ENCODE measurements around the gene TOP3B.

Gene TOP3B

DNA sequence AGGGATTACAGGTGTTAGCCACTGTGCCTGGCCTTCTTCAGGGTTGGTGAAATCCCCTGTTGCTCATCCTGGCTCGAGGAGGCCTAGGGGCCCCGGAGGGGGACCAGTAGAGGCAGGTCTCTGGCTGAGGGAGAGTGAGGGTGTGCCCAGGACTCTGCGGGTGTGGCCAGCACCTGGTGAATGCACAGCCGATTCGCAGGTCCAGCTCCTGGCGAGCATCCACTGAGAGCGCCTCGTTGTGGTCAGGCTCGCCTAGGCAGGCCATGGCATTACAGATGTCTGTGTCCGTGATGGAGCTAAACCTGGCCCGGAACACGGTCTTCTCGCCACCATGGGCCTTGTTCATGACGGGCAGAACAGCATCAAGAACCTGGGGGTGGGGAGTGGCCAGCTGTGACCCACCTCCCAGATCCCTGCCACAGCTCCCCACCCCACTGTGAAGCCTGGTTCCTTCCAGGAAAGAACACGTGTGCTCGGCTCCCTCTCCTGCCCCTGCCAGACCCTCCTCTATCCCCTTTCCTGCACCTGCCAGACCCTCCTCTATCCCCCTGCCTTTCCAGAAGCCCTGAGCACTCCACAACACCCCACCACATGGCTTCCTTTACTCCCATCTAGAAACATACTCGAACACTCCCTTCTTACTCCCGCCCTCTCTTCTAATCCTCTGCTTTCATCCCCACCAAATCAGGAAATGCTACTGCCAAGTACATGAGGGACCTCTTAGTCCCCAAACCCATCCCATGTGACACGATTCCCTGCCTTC, 12.4 kb downstream of the TOP3B start:
- no peaks in the 10 kb centered on the region for H3K9me3 ChIP-seq (ENCODE audit: low read length)
- peaks cover 90% of the 10 kb centered on the region for H3K36me3 ChIP-seq (ENCODE audit: insufficient read depth, low read length)
- H2AFZ ChIP-seq (ENCODE audit: low read depth, low read length): no peak overlapping the region
- H3K27me3 ChIP-seq (ENCODE audit: insufficient read depth, low read length): no peaks in the 10 kb centered on the region
- no peak overlapping the region for H3K4me3 ChIP-seq (ENCODE audit: low read length)
- no peaks in the 10 kb centered on the region for H3K4me1 ChIP-seq (ENCODE audit: insufficient read depth, low read length)

DNA sequence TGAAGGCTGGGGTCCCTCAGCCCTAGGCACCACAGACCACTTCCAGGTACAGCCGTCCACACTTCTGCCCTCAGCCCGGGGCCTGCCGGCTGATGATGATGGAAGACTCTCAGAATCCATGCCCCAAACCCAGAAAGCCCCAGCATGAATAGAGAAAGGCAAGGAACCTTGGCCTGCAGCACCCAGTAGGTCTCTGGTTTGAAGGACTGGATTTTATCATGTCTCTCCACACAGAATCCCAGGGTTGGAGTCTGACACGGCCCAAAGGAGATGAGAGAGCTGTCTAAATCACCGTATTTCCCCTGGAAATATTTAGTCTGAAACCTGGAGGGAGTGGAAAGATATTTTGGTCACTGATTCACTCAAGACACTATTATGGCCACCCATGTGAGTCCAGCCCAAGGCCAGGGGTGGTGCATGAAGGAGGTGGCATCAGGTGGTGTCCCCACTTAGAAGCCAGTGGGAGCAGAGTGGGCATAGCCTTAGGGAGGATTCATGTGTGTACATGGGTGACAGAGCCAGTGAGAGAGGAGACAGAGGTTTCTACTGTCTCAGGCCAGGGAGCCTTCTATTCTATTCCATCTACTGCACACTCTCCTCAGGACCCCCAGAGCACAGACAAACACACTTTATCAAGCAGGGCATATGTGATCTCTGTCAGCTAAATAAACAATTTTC, 14.0 kb downstream of the TOP3B start:
- no peaks in the 10 kb centered on the region for H3K4me1 ChIP-seq (ENCODE audit: insufficient read depth, low read length)

DNA sequence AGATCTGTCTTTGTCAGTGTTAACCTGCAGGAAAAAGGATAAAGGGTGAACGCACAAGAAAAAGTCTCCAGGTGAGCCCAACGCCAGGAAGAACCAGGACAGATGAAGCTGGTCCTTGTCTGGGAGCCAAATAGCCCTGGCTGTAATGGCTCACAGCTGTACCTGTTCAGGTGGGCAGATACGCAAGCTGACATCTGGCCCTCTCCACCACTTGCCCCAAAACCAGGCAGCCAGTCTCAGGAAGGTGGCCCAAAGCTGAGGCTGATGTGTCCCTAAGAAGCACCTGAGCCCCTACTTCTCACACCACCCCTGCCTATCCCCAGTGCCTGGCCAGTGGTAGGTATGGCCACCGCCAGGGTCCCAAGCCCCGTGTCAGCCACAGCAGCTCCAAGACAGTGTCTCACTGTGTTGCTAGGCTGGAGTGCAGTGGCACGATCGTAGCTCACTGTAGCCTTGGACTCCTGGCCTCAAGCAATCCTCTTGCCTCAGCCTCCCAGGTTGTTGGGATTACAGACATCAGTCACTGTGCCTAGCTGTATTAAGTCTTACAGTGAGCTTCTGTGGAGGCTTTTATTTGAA, 14.8 kb downstream of the TOP3B start:
- H3K9me3 ChIP-seq (ENCODE audit: low read length): no peaks in the 10 kb centered on the region
- peaks cover 89% of the 10 kb centered on the region for H3K36me3 ChIP-seq (ENCODE audit: insufficient read depth, low read length)
- H3K4me3 ChIP-seq (ENCODE audit: low read length): no peak overlapping the region
- H3K27me3 ChIP-seq (ENCODE audit: insufficient read depth, low read length): no peaks in the 10 kb centered on the region
- H2AFZ ChIP-seq (ENCODE audit: low read depth, low read length): no peak overlapping the region
- no peaks in the 10 kb centered on the region for H3K4me1 ChIP-seq (ENCODE audit: insufficient read depth, low read length)

More for the DNA sequence above, 14.0 kb downstream of the TOP3B start:
- H3K9me3 ChIP-seq (ENCODE audit: low read length): no peaks in the 10 kb centered on the region
- H2AFZ ChIP-seq (ENCODE audit: low read depth, low read length): no peak overlapping the region
- peaks cover 90% of the 10 kb centered on the region for H3K36me3 ChIP-seq (ENCODE audit: insufficient read depth, low read length)
- H3K4me3 ChIP-seq (ENCODE audit: low read length): no peak overlapping the region
- no peaks in the 10 kb centered on the region for H3K27me3 ChIP-seq (ENCODE audit: insufficient read depth, low read length)

DNA sequence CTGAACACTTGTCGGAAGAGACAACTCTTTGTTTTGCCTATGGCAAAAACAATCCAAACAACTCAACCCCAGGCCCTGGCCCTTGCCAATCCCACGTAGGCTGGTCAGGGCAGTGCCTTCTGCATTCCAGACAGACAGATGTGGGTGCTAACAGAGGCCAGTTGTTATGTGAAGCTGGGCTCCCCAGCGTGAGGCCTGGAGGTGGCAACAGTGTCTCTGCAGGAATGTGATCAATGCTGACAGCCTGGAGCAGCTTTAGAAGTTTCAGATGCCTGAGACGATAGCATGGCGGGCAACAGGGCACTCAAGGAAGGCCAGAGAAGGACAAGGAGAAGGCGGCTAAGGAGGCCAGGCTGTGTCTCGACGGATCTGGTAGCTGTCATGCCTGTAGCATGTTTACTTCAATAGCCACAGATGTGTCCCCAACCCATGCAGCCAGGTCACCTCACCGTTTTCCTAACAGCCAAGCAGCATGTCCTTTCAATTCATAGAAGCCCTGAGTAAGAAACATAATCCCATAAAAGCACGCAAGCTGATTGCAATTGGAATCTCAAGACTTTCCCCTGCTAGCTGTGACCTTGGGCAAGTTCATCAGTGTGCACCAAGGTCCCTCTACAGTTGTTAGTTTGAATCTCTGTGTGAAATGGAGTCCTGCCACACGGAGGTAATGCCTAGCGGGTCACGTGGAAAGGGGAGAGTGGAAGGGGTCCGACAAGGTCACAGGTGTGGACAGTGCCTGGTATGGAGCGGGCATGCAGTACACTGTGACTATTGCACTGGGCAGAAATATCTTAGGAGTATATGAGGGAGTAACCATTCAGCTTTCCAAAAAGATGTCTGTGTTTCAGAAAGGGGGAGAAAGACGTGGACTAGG, 15.7 kb downstream of the TOP3B start:
- Histone ChIP-seq H3K36me3 (ENCODE audit: insufficient read depth, low read length) (peaks cover 89% of the 10 kb centered on the region), H3K4me1 (ENCODE audit: insufficient read depth, low read length) (no peaks in the 10 kb centered on the region), H2AFZ (ENCODE audit: low read depth, low read length) (no peak overlapping the region), H3K9me3 (ENCODE audit: low read length) (no peaks in the 10 kb centered on the region), H3K27me3 (ENCODE audit: insufficient read depth, low read length) (no peaks in the 10 kb centered on the region), H3K4me3 (ENCODE audit: low read length) (no peak overlapping the region)

- Histone ChIP-seq H3K9me3 (ENCODE audit: low read length) (no peaks in the 10 kb centered on the region), H3K36me3 (ENCODE audit: insufficient read depth, low read length) (peaks cover 89% of the 10 kb centered on the region), H2AFZ (ENCODE audit: low read depth, low read length) (no peak overlapping the region), H3K4me3 (ENCODE audit: low read length) (no peak overlapping the region), H3K27me3 (ENCODE audit: insufficient read depth, low read length) (no peaks in the 10 kb centered on the region), H3K4me1 (ENCODE audit: insufficient read depth, low read length) (no peaks in the 10 kb centered on the region)
These were observed 16.8 kb downstream of the TOP3B start for GRCh38 chr22:21965762-21966288.

DNA sequence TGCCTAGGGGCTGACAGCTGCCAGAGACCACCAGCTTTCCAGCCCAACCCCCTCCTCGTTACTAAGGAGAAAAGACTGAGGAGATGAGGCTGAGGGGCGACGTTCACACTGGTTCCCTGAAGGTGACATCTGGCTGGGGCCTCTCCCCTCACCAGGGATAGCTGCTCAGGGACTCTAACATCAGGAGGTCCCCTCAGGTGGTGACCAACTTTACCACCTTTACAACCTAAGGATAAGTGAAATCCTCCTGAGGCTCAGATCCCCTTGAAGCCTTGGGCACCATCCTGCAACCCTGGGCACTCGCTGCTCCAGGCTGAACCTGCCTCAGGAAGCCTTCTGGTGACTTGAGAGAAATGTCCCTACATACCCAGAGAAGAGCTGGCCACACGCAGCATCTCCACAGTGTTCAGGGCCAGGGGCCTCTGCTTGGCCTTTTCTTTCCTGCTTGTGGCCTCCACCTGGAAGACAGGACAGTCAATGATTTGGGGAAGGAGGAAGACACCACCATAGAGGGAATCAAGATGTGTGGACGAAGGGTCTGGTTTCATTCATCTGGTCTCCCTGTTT, 17.6 kb downstream of the TOP3B start:
- H2AFZ ChIP-seq (ENCODE audit: low read depth, low read length): no peak overlapping the region
- no peaks in the 10 kb centered on the region for H3K27me3 ChIP-seq (ENCODE audit: insufficient read depth, low read length)
- no peak overlapping the region for H3K4me3 ChIP-seq (ENCODE audit: low read length)
- H3K36me3 ChIP-seq (ENCODE audit: insufficient read depth, low read length): peaks cover 84% of the 10 kb centered on the region
- H3K4me1 ChIP-seq (ENCODE audit: insufficient read depth, low read length): no peaks in the 10 kb centered on the region
- H3K9me3 ChIP-seq (ENCODE audit: low read length): no peaks in the 10 kb centered on the region

DNA sequence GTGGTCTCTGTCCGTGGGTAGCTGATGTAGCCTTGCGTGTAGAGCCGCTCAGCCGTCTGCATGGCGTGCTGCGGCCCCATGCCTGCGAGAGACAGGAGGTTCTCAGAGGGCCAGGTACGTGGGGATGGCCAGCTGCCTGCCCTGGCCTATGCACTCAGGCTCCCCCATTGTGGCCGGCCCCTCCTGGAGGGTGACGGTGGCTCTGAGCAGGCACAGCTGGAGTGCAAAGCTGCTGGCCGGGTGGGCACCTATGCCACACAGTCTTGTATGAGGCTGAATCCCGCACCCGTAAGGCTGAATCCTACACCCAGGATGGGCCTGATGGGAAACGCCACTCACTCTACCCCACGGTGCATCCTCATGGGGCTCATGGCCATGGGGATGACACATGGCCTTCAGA, 18.4 kb downstream of the TOP3B start:
- H3K4me3 ChIP-seq (ENCODE audit: low read length): no peak overlapping the region
- no peaks in the 10 kb centered on the region for H3K27me3 ChIP-seq (ENCODE audit: insufficient read depth, low read length)
- H2AFZ ChIP-seq (ENCODE audit: low read depth, low read length): no peak overlapping the region
- H3K4me1 ChIP-seq (ENCODE audit: insufficient read depth, low read length): no peaks in the 10 kb centered on the region
- peaks cover 88% of the 10 kb centered on the region for H3K36me3 ChIP-seq (ENCODE audit: insufficient read depth, low read length)
- H3K9me3 ChIP-seq (ENCODE audit: low read length): no peaks in the 10 kb centered on the region

DNA sequence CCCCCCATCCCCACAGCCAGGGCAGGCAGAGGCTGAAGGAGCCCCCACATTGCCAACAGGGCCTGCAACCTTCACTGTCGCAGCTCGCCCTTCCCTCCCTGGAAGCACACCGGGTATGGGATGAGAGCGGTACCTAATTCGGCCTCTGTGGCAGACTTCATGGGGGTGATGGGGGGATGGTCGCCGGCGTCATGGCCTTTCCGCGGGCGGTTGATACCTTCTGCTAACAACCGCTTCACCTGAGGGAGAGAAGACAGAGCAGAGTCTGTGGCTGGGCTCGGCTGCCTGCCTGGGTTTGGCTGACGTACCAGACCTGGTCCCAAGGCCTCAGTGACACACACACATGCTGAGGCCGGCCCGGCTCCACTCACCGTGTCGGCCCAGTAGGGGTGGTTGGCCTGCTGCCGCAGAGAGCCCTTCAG, 18.8 kb downstream of the TOP3B start:
- Histone ChIP-seq H3K9me3 (ENCODE audit: low read length) (no peaks in the 10 kb centered on the region), H3K4me1 (ENCODE audit: insufficient read depth, low read length) (no peaks in the 10 kb centered on the region), H2AFZ (ENCODE audit: low read depth, low read length) (no peak overlapping the region), H3K27me3 (ENCODE audit: insufficient read depth, low read length) (no peaks in the 10 kb centered on the region), H3K4me3 (ENCODE audit: low read length) (no peak overlapping the region), H3K36me3 (ENCODE audit: insufficient read depth, low read length) (peaks cover 89% of the 10 kb centered on the region)

- H3K27me3 ChIP-seq (ENCODE audit: insufficient read depth, low read length): no peaks in the 10 kb centered on the region
- H3K9me3 ChIP-seq (ENCODE audit: low read length): no peaks in the 10 kb centered on the region
- no peaks in the 10 kb centered on the region for H3K4me1 ChIP-seq (ENCODE audit: insufficient read depth, low read length)
- H2AFZ ChIP-seq (ENCODE audit: low read depth, low read length): no peak overlapping the region
- no peak overlapping the region for H3K4me3 ChIP-seq (ENCODE audit: low read length)
- H3K36me3 ChIP-seq (ENCODE audit: insufficient read depth, low read length): peaks cover 89% of the 10 kb centered on the region
These were observed 19.3 kb downstream of the TOP3B start for GRCh38 chr22:21963286-21963685.

- Histone ChIP-seq H3K4me1 (ENCODE audit: insufficient read depth, low read length) (no peaks in the 10 kb centered on the region), H2AFZ (ENCODE audit: low read depth, low read length) (no peak overlapping the region), H3K9me3 (ENCODE audit: low read length) (no peaks in the 10 kb centered on the region), H3K36me3 (ENCODE audit: insufficient read depth, low read length) (peaks cover 83% of the 10 kb centered on the region), H3K27me3 (ENCODE audit: insufficient read depth, low read length) (no peaks in the 10 kb centered on the region), H3K4me3 (ENCODE audit: low read length) (no peak overlapping the region)
These were observed 20.0 kb downstream of the TOP3B start for GRCh38 chr22:21962655-21962949.

- Histone ChIP-seq H3K9me3 (ENCODE audit: low read length) (no peaks in the 10 kb centered on the region), H3K27me3 (ENCODE audit: insufficient read depth, low read length) (no peaks in the 10 kb centered on the region), H2AFZ (ENCODE audit: low read depth, low read length) (no peak overlapping the region), H3K4me3 (ENCODE audit: low read length) (no peak overlapping the region), H3K4me1 (ENCODE audit: insufficient read depth, low read length) (no peaks in the 10 kb centered on the region), H3K36me3 (ENCODE audit: insufficient read depth, low read length) (peaks cover 78% of the 10 kb centered on the region)
These were observed 20.5 kb downstream of the TOP3B start for GRCh38 chr22:21961886-21962654.
